Liver (tissue), 3 donors: ENCODE measurements around the gene RGMA.

Experiments
- ATF3 ChIP-seq: IDR thresholded peaks from 2 replicates; pipeline ENCODE4 v1.6.1; 2016; ENCODE audit warnings: antibody characterized with exemption
- CTCF ChIP-seq: fragments of 150-350 bp; IDR thresholded peaks from 2 replicates; pipeline ENCODE4 v1.5.1; 2017; ENCODE audit warnings: improper control_type of control experiment, low read depth, low read length; ENCODE audit not compliant: missing input control
- HNF4A ChIP-seq, 2 donors: conservative IDR thresholded peaks; 2 replicates each; pipeline ENCODE4 v1.6.1; 2016; ENCODE audit warnings: antibody characterized with exemption in 2 of 2, mild to moderate bottlenecking in 2 of 2
- JUND ChIP-seq, 2 donors: IDR thresholded peaks; 2 replicates each; pipeline ENCODE4 v1.6.1; 2016; ENCODE audit warnings: antibody characterized with exemption in 2 of 2
- REST ChIP-seq: IDR thresholded peaks from 2 replicates; pipeline ENCODE4 v1.6.1; 2016; ENCODE audit warnings: antibody characterized with exemption, mild to moderate bottlenecking
- SP1 ChIP-seq: IDR thresholded peaks from 2 replicates; pipeline ENCODE4 v1.6.1; 2018; ENCODE audit warnings: antibody characterized with exemption, mild to moderate bottlenecking
- TAF1 ChIP-seq: conservative IDR thresholded peaks from 2 replicates; pipeline ENCODE4 v1.6.1; 2016; ENCODE audit warnings: antibody characterized with exemption, mild to moderate bottlenecking
- YY1 ChIP-seq: IDR thresholded peaks from 2 replicates; pipeline ENCODE4 v1.6.1; 2016; ENCODE audit warnings: antibody characterized with exemption, mild to moderate bottlenecking
- donor health status: healthy.
- donor health status: healthy.

- no peak for TF ChIP-seq CTCF
- no peak for TF ChIP-seq ATF3
- TF ChIP-seq YY1, result no peak
- TF ChIP-seq TAF1, result no peak
- no peak for TF ChIP-seq JUND (IDR thresholded peaks at IDR 0.05)
- TF ChIP-seq SP1, result no peak
- TF ChIP-seq REST, result no peak
- TF ChIP-seq HNF4A (conservative IDR thresholded peaks at IDR 0.05), result no peak
These were observed 22.4 kb upstream of the RGMA start for GRCh38 chr15:93111451-93111850.
